Vagina (tissue), 2 donors: ENCODE data around the gene TEAD1.

Experiments
- POLR2A ChIP-seq, 2 donors: fragments of 450-650 bp; IDR thresholded peaks; one replicate each; pipeline ENCODE4 v1.6.1; 2017; ENCODE audit warnings: antibody characterized with exemption in 2 of 2, mild to moderate bottlenecking in 2 of 2, moderate library complexity in 2 of 2
- POLR2AphosphoS5 ChIP-seq, 2 donors: sonication (generic); formaldehyde crosslinking; IDR thresholded peaks; one replicate each; pipeline ENCODE4 v1.9.0; 2017; ENCODE audit warnings: antibody characterized with exemption in 2 of 2, mild to moderate bottlenecking in 2 of 2, low read depth in 1 of 2; ENCODE audit not compliant: insufficient read depth in 1 of 2
- TF ChIP-seq, protein P1 (sequence below), 3 experiments: fragments of 450-650 bp in 2 of 3; fragments of 200-600 bp in 1 of 3; sonication (generic) in 1 of 3; IDR thresholded peaks; one replicate each; pipeline ENCODE4 v1.5.1; 2017 to 2019; ENCODE audit warnings: antibody characterized with exemption in 3 of 3, mild to moderate bottlenecking in 2 of 3, moderate library complexity in 2 of 3

GRCh38 chr11:12798609-12799011 is 124.4 kb downstream of the TEAD1 start:
- TF ChIP-seq, protein P1, sequence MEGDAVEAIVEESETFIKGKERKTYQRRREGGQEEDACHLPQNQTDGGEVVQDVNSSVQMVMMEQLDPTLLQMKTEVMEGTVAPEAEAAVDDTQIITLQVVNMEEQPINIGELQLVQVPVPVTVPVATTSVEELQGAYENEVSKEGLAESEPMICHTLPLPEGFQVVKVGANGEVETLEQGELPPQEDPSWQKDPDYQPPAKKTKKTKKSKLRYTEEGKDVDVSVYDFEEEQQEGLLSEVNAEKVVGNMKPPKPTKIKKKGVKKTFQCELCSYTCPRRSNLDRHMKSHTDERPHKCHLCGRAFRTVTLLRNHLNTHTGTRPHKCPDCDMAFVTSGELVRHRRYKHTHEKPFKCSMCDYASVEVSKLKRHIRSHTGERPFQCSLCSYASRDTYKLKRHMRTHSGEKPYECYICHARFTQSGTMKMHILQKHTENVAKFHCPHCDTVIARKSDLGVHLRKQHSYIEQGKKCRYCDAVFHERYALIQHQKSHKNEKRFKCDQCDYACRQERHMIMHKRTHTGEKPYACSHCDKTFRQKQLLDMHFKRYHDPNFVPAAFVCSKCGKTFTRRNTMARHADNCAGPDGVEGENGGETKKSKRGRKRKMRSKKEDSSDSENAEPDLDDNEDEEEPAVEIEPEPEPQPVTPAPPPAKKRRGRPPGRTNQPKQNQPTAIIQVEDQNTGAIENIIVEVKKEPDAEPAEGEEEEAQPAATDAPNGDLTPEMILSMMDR (IDR thresholded peaks at IDR 0.05), result no peak
- TF ChIP-seq POLR2AphosphoS5 (IDR thresholded peaks at IDR 0.05; ENCODE audit: insufficient read depth in 1 of 2, low read depth in 1 of 2), result no peak
- TF ChIP-seq POLR2A (IDR thresholded peaks at IDR 0.05), result no peak
